HFFc6 (cell line): ENCODE results near the gene SPATA32. TPM values are rescaled to one million over a fixed set of nuclear protein-coding genes. Genes with fewer than 3 reads are reported as not detected.

Experiments
- DNase-seq: peaks from one replicate; pipeline ENCODE4 v3.0.0-alpha.2; 2018
- H3K27ac Mint-ChIP-seq: 2 replicates; pipeline ENCODE4 v1.8.0; 2020; ENCODE audit warnings: mild to moderate bottlenecking, mixed read lengths
- H3K27me3 Mint-ChIP-seq: 2 replicates; pipeline ENCODE4 v1.8.0; 2021; ENCODE audit warnings: mild to moderate bottlenecking, moderate library complexity, mixed read lengths; ENCODE audit not compliant: insufficient read depth
- H3K36me3 Mint-ChIP-seq: 2 replicates; pipeline ENCODE4 v1.8.0; 2021; ENCODE audit warnings: low read depth, mixed read lengths
- H3K4me1 Mint-ChIP-seq: 2 replicates; pipeline ENCODE4 v1.8.0; 2020; ENCODE audit warnings: low read depth, mixed read lengths
- H3K4me3 Mint-ChIP-seq: 2 replicates; pipeline ENCODE4 v1.8.0; 2020; ENCODE audit warnings: mild to moderate bottlenecking, moderate library complexity, mixed read lengths
- H3K9me3 Mint-ChIP-seq: 2 replicates; pipeline ENCODE4 v1.8.0; 2020; ENCODE audit warnings: mild to moderate bottlenecking, mixed read lengths
- total RNA-seq, 6 experiments: library from RNA; stranded (reverse); fragmentation: NEBNext Ultra II Directional; extraction: Animal tissue kit (Norgen Biotek cat#: 25700); gene quantifications; 2 replicates in 1 of 6; 3 replicates in 5 of 6; pipeline ENCODE4 v1.2.3, GENCODE V29; 2021
- TF ChIP-seq, protein P1 (sequence below): fragments of 200-600 bp; sonication (generic); IDR thresholded peaks from 2 replicates; pipeline ENCODE4 v1.5.0; 2021; ENCODE audit warnings: antibody characterized with exemption, mild to moderate bottlenecking

SPATA32 gene
- total RNA-seq, 6 experiments from 2014 or later, result 0.11 TPM; not detected in 5

DNA sequence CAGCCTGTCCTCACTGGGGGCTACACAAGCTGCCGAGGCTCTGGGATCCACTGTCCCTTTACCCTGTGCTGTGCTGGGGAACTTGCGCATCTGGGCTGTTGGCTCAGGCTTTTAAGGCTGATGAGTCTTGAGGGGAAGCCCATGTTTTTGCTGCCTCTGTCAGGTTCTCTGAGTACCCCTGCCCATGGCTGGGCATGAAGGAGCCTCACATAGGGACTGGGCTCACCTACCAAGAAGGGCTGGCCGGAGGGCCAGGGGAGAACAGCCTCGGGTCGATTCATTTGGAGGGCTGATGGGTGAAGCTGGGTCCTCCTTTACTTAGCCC is 25.6 kb downstream of the SPATA32 start:
- Mint-ChIP-seq H3K27ac (no peak overlapping the region), H3K27me3 (peaks cover 12% of the 10 kb centered on the region), H3K4me1 (peaks cover 11% of the 10 kb centered on the region), H3K36me3 (no peaks in the 10 kb centered on the region), H3K9me3 (no peaks in the 10 kb centered on the region), H3K4me3 (no peak overlapping the region)
- TF ChIP-seq, protein P1, sequence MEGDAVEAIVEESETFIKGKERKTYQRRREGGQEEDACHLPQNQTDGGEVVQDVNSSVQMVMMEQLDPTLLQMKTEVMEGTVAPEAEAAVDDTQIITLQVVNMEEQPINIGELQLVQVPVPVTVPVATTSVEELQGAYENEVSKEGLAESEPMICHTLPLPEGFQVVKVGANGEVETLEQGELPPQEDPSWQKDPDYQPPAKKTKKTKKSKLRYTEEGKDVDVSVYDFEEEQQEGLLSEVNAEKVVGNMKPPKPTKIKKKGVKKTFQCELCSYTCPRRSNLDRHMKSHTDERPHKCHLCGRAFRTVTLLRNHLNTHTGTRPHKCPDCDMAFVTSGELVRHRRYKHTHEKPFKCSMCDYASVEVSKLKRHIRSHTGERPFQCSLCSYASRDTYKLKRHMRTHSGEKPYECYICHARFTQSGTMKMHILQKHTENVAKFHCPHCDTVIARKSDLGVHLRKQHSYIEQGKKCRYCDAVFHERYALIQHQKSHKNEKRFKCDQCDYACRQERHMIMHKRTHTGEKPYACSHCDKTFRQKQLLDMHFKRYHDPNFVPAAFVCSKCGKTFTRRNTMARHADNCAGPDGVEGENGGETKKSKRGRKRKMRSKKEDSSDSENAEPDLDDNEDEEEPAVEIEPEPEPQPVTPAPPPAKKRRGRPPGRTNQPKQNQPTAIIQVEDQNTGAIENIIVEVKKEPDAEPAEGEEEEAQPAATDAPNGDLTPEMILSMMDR, result no peak
- DNase-seq, result no peak

DNA sequence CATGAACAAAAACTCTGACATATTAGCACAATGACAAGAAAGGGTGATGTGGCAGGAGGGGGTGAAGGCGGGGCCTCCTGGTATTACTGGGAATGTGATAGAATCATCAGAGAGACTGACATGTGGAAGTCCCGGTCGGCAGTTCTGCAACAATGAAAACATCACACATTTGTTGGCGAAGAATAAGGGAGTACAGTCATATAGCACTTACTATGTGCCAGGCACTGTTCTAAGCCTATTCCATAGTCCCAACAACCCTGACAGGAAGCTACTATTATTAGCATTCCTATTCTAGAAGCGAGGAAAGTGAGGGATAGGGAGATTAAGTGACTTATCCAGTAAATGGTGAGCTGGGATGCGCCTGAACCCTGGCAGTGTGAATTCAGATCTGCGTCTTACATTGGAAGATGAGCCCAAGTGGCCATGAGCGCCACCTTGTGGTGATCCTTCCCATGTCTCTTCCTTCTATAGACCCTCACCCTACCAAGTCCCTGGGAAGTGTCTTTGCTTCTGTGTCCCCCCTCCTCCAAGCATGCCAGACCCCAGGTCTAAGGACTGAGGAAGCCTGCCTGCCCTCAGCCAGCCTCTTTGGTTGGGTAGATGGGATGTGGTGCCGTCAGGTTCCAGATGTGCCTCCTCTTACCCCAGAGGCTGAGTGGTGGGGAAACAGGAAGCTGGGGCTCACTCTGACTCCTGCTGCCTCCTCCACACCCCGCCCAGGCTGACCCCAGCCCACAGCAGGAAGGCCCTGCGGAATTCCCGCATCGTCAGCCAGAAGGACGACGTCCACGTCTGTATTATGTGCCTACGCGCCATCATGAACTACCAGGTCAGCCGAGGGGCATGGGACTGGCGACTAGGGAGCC is 26.2 kb downstream of the SPATA32 start:
- Mint-ChIP-seq H3K27me3 (peaks cover 10% of the 10 kb centered on the region), H3K9me3 (no peaks in the 10 kb centered on the region), H3K4me3 (no peak overlapping the region), H3K36me3 (no peaks in the 10 kb centered on the region), H3K27ac (no peak overlapping the region), H3K4me1 (peaks cover 13% of the 10 kb centered on the region)
- TF ChIP-seq, protein P1, result peak; percentile 94
- peak; percentile 37 for DNase-seq

DNA sequence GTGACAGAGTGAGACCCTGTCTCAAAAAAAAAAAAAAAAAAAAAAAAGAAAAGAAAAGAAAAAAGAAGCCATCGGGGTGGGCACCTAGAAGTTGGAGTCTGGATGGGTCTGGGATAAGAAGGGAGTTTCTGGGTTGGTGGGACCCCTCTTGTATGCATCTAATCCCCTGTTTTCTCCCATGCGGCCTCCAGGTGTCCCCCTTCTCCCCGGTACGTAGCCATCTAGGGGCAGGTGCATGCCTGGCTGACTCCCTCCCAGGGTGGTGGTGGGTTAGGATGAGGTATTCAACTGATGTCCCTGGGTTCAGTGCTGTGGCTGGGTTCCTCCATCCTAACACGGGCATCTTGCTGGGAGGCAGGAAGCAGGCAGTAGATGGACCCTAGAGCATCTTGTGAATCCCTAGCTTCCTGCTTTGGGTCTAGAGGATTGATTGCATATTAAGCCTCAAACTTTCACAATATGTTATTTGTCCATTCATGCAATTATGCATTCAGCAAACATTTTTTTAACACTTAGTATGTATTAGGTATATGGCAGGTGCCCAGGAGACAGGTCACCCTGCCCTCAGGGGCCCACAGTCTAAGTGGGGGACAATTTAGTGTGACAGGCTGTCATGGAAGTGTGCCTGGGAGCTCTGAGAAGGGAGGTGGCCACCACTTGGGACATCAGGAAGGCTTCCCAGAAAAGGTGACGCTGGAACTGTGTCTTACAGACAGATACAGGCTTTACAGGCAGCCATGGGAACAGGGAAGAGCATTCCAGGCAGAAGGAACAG is 27.1 kb downstream of the SPATA32 start:
- H3K36me3 Mint-ChIP-seq, result no peaks in the 10 kb centered on the region
- no peak overlapping the region for H3K27ac Mint-ChIP-seq
- H3K9me3 Mint-ChIP-seq, result no peaks in the 10 kb centered on the region
- DNase-seq, result no peak
- no peak overlapping the region for H3K4me3 Mint-ChIP-seq
- TF ChIP-seq, protein P1, result peak; percentile 28; the same call in 1 of the 2 replicates
- peaks cover 16% of the 10 kb centered on the region for H3K4me1 Mint-ChIP-seq
- peaks cover 10% of the 10 kb centered on the region for H3K27me3 Mint-ChIP-seq

DNA sequence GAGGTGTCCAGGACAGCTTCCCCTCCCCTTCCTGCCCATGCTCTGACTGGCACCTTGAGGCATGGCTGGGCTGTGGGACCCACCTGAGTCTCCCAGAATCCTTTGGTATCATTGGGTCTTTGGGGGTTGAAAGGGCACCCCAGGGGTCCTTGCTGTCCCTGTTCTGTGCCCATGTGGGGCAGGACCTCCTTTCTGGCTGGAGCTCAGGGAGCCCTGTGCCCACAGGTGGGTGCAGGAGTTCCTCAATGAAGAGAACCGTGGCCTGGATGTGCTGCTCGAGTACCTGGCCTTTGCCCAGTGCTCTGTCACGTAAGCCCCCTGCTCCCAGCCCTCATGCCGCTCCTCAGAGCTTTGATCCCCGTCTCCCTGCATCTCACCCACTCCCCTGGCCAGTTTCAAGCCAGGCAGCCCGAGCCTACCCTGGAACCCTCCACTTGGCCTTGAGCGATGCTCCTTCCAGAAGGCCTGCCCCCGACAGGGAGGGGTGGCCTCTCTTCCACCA is 28.4 kb downstream of the SPATA32 start:
- Mint-ChIP-seq H3K36me3 (no peaks in the 10 kb centered on the region), H3K4me1 (peaks cover 21% of the 10 kb centered on the region), H3K27me3 (peaks cover 10% of the 10 kb centered on the region), H3K27ac (no peak overlapping the region), H3K9me3 (no peaks in the 10 kb centered on the region), H3K4me3 (no peak overlapping the region)
- DNase-seq, result no peak
- TF ChIP-seq, protein P1, result no peak

DNA sequence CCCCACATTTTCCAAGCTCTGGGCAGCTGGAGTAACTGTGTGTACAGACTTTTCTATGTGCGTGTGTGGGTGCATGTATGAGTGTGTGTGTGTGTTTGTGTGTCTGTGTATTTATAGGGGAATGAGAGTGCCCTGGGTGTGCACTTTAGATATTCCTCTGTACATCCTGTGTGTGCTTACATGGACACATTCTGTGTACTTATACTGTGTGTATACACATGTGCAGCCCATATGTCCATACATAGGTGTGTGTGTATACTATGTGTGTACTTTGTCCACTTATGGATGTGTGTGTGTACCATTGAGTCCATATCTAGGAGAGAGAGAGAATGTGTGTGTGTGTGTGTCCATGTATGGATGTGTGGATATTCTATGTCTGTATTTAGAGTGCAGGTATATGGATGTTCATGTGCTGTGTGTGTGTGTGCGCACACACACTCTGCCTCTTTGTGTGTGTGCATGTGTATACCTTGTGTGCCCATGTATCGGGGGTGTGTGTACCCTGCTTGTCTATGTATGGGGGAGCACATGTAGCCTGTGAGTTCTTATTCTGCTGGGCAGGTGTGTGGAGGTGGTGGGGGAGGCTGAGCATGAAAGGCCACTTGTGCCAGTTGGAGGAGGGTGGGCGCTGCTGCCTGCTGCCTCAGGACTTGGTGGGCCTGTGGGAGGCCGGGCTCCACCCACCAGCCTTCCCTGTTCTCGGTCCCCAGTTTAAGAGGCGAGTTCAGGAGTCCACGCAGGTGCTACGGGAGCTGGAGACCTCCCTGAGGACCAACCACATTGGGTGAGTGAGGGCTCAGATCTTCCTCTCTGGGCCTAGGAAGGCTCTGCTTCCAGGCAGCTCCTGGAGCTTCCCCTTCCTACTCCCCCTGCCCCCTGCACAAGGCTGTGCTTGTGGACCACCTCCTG is 29.1 kb downstream of the SPATA32 start:
- no peak for DNase-seq
- Mint-ChIP-seq H3K27me3 (peaks cover 8% of the 10 kb centered on the region), H3K4me1 (peaks cover 26% of the 10 kb centered on the region), H3K9me3 (no peaks in the 10 kb centered on the region), H3K36me3 (no peaks in the 10 kb centered on the region), H3K4me3 (no peak overlapping the region), H3K27ac (no peak overlapping the region)
- TF ChIP-seq, protein P1, result no peak
